ENCODE measurements around the gene PTTG1IP. TPM values are rescaled to one million over a fixed set of nuclear protein-coding genes. Genes with fewer than 3 reads are reported as not detected.
A peak's percentile ranks its signal among the peaks of the same experiment; 100 is the strongest.

PTTG1IP gene
- total RNA-seq, 1 donor from 2014 or later = 209 TPM

DNA sequence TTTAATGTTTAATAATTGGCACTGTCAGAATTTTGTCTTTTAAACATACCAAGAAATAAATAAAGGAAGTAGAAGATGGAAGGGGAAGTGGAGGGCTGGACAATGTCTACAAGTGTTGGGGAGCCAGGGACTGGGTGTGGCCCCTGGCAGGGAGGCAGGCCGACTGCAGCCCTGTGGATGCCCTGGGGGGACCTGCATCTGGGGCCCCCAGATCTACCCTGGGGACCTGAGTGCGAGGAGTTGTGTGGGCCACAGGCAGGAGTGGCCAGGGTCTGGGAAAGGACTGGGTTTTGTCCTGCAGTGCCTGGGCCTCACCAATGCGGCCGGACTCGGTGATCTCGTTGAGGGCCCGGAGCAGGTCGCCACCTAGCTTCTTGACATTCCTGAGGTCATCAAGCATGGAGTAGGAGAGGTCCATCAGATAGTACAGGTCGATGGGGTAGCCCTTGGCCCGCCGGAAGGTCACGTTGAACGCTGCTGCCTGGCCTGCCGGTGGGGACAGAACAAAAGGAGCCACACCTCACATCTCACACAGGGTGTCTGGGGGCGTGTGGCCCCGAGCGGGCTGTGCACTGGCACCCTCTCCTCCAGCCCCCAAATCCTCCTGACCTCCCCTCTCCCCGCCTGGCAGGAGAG, 29.7 kb upstream of the PTTG1IP start:
- peaks cover 54% of the 10 kb centered on the region for H3K36me3 ChIP-seq
- intact Hi-C loops (cut with DNase I) = no loop called here
- ATAC-seq (peak in 1 of 2 donors; percentile 29), DNase-seq (peak; percentile 61)
- TF ChIP-seq, protein P1, sequence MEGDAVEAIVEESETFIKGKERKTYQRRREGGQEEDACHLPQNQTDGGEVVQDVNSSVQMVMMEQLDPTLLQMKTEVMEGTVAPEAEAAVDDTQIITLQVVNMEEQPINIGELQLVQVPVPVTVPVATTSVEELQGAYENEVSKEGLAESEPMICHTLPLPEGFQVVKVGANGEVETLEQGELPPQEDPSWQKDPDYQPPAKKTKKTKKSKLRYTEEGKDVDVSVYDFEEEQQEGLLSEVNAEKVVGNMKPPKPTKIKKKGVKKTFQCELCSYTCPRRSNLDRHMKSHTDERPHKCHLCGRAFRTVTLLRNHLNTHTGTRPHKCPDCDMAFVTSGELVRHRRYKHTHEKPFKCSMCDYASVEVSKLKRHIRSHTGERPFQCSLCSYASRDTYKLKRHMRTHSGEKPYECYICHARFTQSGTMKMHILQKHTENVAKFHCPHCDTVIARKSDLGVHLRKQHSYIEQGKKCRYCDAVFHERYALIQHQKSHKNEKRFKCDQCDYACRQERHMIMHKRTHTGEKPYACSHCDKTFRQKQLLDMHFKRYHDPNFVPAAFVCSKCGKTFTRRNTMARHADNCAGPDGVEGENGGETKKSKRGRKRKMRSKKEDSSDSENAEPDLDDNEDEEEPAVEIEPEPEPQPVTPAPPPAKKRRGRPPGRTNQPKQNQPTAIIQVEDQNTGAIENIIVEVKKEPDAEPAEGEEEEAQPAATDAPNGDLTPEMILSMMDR (IDR thresholded peaks at IDR 0.05) = no peak
- H3K27ac ChIP-seq = no peak overlapping the region
- H3K4me1 ChIP-seq = peaks cover 29% of the 10 kb centered on the region
- no peaks in the 10 kb centered on the region for H3K27me3 ChIP-seq (ENCODE audit: low read depth)
- no peak overlapping the region for H3K4me3 ChIP-seq
- no peaks in the 10 kb centered on the region for H3K9me3 ChIP-seq

DNA sequence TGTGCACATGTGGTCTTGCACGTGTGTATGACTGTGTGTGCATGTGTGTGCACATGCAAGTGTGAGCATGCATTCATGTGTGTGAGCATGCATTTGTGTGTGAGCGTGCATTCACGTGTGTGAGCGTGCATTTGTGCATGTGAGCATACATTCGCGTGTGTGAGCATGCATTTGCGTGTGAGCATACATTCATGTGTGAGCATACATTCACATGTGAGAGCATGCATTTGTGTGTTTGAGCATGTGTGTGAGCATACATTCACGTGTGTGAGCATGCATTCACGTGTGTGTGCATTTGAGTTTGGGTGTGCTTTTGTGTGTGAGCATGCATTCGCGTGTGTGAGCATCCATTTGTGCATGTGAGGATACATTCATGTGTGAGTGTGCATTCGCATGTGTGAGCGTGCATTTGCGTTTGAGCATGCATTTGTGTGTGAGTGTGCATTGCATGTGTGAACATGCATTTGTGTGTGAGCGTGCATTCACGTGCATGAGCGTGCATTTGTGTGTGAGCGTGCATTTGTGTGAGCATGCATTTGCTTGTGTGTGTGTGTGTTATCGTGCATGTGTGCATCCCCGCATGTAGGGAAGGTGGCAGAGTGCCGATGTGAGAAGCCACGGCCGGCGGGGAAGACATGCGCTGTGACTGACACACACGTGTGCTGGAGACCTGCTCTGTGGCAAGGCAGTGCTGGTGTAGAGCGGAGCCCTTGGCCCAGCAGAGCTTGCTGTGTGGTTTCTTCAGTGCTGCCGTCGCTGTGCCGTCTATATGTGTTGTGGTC, 29.0 kb upstream of the PTTG1IP start:
- Histone ChIP-seq H3K4me3 (no peak overlapping the region), H3K27ac (no peak overlapping the region), H3K36me3 (peaks cover 54% of the 10 kb centered on the region), H3K27me3 (ENCODE audit: low read depth) (no peaks in the 10 kb centered on the region), H3K4me1 (peaks cover 25% of the 10 kb centered on the region), H3K9me3 (no peaks in the 10 kb centered on the region)
- TF ChIP-seq, protein P1 (IDR thresholded peaks at IDR 0.05) = no peak
- ATAC-seq (no peak), DNase-seq (peak; percentile 45)
- intact Hi-C loops (cut with DNase I) = no loop called here

DNA sequence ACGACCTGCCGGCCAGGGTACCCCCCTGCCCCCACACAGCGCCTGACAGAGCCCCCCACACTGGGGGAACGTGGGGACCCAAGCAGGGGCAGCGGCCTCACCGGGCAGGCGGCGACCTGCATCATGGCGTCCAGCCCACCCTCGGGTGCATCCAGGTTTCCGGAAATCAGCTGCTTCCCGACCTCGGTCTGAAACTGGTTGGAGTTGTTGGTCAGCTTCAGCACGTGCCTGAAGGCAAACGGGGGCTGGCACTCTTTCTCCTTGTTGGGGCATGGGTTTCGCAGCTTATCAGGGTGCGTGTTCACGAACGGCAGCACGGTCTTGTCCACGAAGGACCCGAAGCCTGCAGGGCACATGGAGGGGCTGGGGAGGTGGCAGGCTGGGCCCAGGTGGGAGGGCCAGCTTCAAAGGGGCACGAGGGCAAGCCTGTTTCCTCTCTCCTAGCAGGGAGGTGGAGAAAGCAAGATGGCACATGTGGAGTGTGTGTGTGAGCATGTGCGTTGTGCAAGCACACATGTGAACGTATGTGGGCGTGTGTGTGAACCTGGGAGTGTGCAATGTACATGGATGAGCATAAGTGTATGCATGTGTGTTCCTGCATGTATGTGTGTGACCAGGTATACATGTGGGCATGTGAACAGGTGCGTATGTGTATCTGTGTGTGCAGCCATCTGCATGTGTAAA, 28.0 kb upstream of the PTTG1IP start:
- Histone ChIP-seq H3K4me3 (no peak overlapping the region), H3K27me3 (ENCODE audit: low read depth) (no peaks in the 10 kb centered on the region), H3K27ac (no peak overlapping the region), H3K4me1 (peaks cover 29% of the 10 kb centered on the region), H3K36me3 (peaks cover 55% of the 10 kb centered on the region), H3K9me3 (no peaks in the 10 kb centered on the region)
- DNase-seq (peak; percentile 39), ATAC-seq (no peak)
- TF ChIP-seq, protein P1 (IDR thresholded peaks at IDR 0.05) = no peak
- intact Hi-C loops (cut with DNase I) = no loop called here

DNA sequence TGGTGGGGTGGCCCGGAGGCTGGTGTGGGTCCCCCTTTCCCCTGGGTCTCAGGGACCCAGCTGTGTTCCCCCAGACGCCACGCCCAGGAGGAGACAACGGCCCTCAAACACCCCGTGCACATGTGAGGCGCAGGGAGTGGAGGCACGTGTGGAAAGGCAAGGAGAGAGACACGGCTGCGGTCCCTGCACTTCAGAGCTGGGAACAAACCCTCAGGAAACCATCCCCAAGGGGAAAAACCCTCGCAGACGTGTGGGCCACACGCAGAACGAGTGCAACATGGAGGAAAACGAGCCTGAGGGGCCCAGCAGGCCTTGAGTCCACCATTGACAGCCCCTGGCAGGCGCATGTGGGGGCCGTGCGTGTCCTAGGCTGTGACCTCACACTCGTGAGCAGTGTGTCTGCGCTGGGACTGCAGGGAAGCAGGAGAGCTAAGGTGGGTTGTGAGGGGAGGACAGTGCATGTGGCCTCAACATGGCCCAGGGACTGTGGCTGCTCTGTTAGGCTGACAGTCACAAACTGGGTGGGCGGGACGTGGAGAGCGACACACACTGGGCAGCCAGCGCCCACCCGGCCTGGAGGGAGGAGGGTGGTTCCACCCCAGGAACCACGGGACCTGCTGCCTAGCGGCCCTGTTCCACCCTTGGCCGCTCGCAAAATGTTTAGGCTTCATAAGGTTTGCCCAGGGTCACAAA, 27.2 kb upstream of the PTTG1IP start:
- ATAC-seq (no peak), DNase-seq (peak; percentile 43)
- no peak overlapping the region for H3K4me3 ChIP-seq
- H3K9me3 ChIP-seq = no peaks in the 10 kb centered on the region
- H3K36me3 ChIP-seq = peaks cover 52% of the 10 kb centered on the region
- TF ChIP-seq, protein P1 (IDR thresholded peaks at IDR 0.05) = no peak
- no peaks in the 10 kb centered on the region for H3K27me3 ChIP-seq (ENCODE audit: low read depth)
- peaks cover 31% of the 10 kb centered on the region for H3K4me1 ChIP-seq
- H3K27ac ChIP-seq = no peak overlapping the region
- intact Hi-C loops (cut with DNase I) = no loop called here

Data from lower lobe of right lung (tissue), 2 donors.